ENCODE measurements around the gene CRTC3. TPM values are rescaled to one million over a fixed set of nuclear protein-coding genes. Genes with fewer than 3 reads are reported as not detected.

CRTC3 gene
- total and polyA plus RNA-seq, 11 donors = 12.0 to 42.2 (median 24.0) TPM

GRCh38 chr15:90564051-90564450, 34.3 kb downstream of the CRTC3 start:
- no peaks in the 10 kb centered on the region for H3K9me3 ChIP-seq
- no peaks in the 10 kb centered on the region for H3K27me3 ChIP-seq
- peak overlapping the region in 8 of 12 donors; percentile 2 to 91 (median 84) for H3K27ac ChIP-seq
- intact Hi-C loops (cut with DNase I) = loop anchor here in 1 of 10 donors (5.0 kb wide), 2 partner anchors 33 to 37 kb away; partner anchors contain the start of gene CRTC3
- DNase-seq (no peak), ATAC-seq (no peak)
- H3K4me3 ChIP-seq = no peak overlapping the region
- TF ChIP-seq CTCF (IDR thresholded peaks at IDR 0.05) = no peak
- TF ChIP-seq POLR2A (IDR thresholded peaks at IDR 0.05) = no peak
- H3K36me3 ChIP-seq = no peaks in the 10 kb centered on the region
- WGBS, 4 donors = 60 to 64% (median 61%) methylated on average over 1 of the region's 1 CpG
- peaks cover 5 to 99% (median 58%) of the 10 kb centered on the region in 12 donors for H3K4me1 ChIP-seq

- ATAC-seq (no peak), DNase-seq (no peak)
- H3K4me3 ChIP-seq = no peak overlapping the region
- H3K4me1 ChIP-seq = peaks cover 5 to 99% (median 53%) of the 10 kb centered on the region in 12 donors
- no peaks in the 10 kb centered on the region for H3K27me3 ChIP-seq
- no peaks in the 10 kb centered on the region for H3K36me3 ChIP-seq
- peak overlapping the region in 7 of 12 donors; percentile 2 to 91 (median 86) for H3K27ac ChIP-seq
- intact Hi-C loops (cut with DNase I) = loop anchor here in 1 of 10 donors (5.0 kb wide), 2 partner anchors 33 to 37 kb away; partner anchors contain the start of gene CRTC3
- 83 to 93% (median 89%) methylated on average over 2 of the region's 2 CpGs for WGBS, 4 donors
- TF ChIP-seq CTCF (IDR thresholded peaks at IDR 0.05) = no peak
- no peak for TF ChIP-seq POLR2A (IDR thresholded peaks at IDR 0.05)
- H3K9me3 ChIP-seq = no peaks in the 10 kb centered on the region
Measured at GRCh38 chr15:90564590-90564989, 34.9 kb downstream of the CRTC3 start.

- Histone ChIP-seq H3K9me3 (no peaks in the 10 kb centered on the region), H3K27ac (peak overlapping the region in 1 of 12 donors; percentile 91), H3K4me1 (peaks cover 10 to 97% (median 46%) of the 10 kb centered on the region in 12 donors), H3K4me3 (no peak overlapping the region), H3K36me3 (no peaks in the 10 kb centered on the region), H3K27me3 (no peaks in the 10 kb centered on the region)
- ATAC-seq = no peak
- TF ChIP-seq POLR2A (IDR thresholded peaks at IDR 0.05) = no peak
- no peak for TF ChIP-seq CTCF (IDR thresholded peaks at IDR 0.05)
- DNase-seq = no peak
- intact Hi-C loops (cut with DNase I) = no loop called here
Measured at GRCh38 chr15:90565866-90566265, 36.1 kb downstream of the CRTC3 start.

GRCh38 chr15:90570643-90571042, 40.9 kb downstream of the CRTC3 start:
- DNase-seq = no peak
- no peaks in the 10 kb centered on the region for H3K27me3 ChIP-seq
- H3K4me1 ChIP-seq = peaks cover 0 to 88% (median 20%) of the 10 kb centered on the region in 12 donors
- peak overlapping the region in 1 of 12 donors; percentile 18 for H3K4me3 ChIP-seq
- intact Hi-C loops (cut with DNase I) = no loop called here
- 37 to 51% (median 42%) methylated on average over 5 of the region's 5 CpGs for WGBS, 4 donors
- no peaks in the 10 kb centered on the region for H3K36me3 ChIP-seq
- peak in 2 of 4 donors; percentile 34 to 42 for ATAC-seq
- TF ChIP-seq CTCF (IDR thresholded peaks at IDR 0.05) (no peak), POLR2A (IDR thresholded peaks at IDR 0.05) (no peak)
- H3K27ac ChIP-seq = peak overlapping the region in 11 of 12 donors; percentile 25 to 87 (median 55)
- H3K9me3 ChIP-seq = no peaks in the 10 kb centered on the region
